Mesodermal cell (in vitro differentiated cells): Measurements from ENCODE around the gene ZNF536.
"Not testable (repeated sequence)": the region's sequence is repeated elsewhere in the genome, so short reads cannot be mapped to it uniquely, and the experiment has no call there.

Experiments
- H3K27ac ChIP-seq: 2 replicates; pipeline ENCODE4 v1.7.0; 2013; ENCODE audit warnings: mild to moderate bottlenecking, low read depth, low read length, moderate library complexity; ENCODE audit not compliant: severe bottlenecking
- H3K36me3 ChIP-seq: 2 replicates; pipeline ENCODE4 v1.7.1; 2013; ENCODE audit warnings: mild to moderate bottlenecking, low read length, moderate library complexity; ENCODE audit not compliant: control insufficient read depth, insufficient read depth
- H3K4me1 ChIP-seq: one replicate; pipeline ENCODE4 v1.7.1; 2013; ENCODE audit warnings: mild to moderate bottlenecking, low read length; ENCODE audit not compliant: insufficient read depth, control insufficient read depth, poor library complexity, severe bottlenecking
- H3K4me3 ChIP-seq: 2 replicates; pipeline ENCODE4 v1.7.0; 2013; ENCODE audit warnings: low read length, control low read depth, mild to moderate bottlenecking; ENCODE audit not compliant: insufficient read depth, poor library complexity, severe bottlenecking; ENCODE audit errors: extremely low read depth
- H3K9me3 ChIP-seq: 2 replicates; pipeline ENCODE4 v1.7.1; 2013; ENCODE audit warnings: mild to moderate bottlenecking, low read length, moderate library complexity; ENCODE audit not compliant: control insufficient read depth
- WGBS, 2 experiments: methylation state at CpG; one replicate each; pipeline ENCODE4 v1.1.5; 2013; ENCODE audit warnings: missing lambda C conversion rate in 2 of 2; ENCODE audit not compliant: insufficient coverage in 2 of 2; 5-methylcytosine and 5-hydroxymethylcytosine counted together

The ZNF536 gene

GRCh38 chr19:30403203-30403985, 31.2 kb downstream of the ZNF536 start:
- Histone ChIP-seq H3K36me3 (no peaks in the 10 kb centered on the region), H3K4me3 (no peak overlapping the region), H3K4me1 (peaks cover 8% of the 10 kb centered on the region), H3K27ac (no peak overlapping the region), H3K9me3 (no peaks in the 10 kb centered on the region)
- WGBS, 2 experiments: 65 to 89% methylated on average over 5 to 10 of the region's 12 CpGs

GRCh38 chr19:30406220-30407067, 34.3 kb downstream of the ZNF536 start:
- Histone ChIP-seq H3K9me3 (no peaks in the 10 kb centered on the region), H3K27ac (no peak overlapping the region), H3K4me3 (no peak overlapping the region), H3K36me3 (no peaks in the 10 kb centered on the region), H3K4me1 (peaks cover 8% of the 10 kb centered on the region)
- WGBS, 2 experiments: 67 to 81% methylated on average over 12 to 13 of the region's 13 CpGs

GRCh38 chr19:30407068-30407709, 35.0 kb downstream of the ZNF536 start:
- peaks cover 8% of the 10 kb centered on the region for H3K4me1 ChIP-seq
- H3K27ac ChIP-seq: no peak overlapping the region
- H3K4me3 ChIP-seq: no peak overlapping the region
- H3K9me3 ChIP-seq: no peaks in the 10 kb centered on the region
- no peaks in the 10 kb centered on the region for H3K36me3 ChIP-seq
- WGBS, 2 experiments: 80 to 94% methylated on average over 1 to 6 of the region's 8 CpGs

- Histone ChIP-seq H3K4me1 (peaks cover under 1% of the 10 kb centered on the region), H3K27ac (no peak overlapping the region), H3K9me3 (no peaks in the 10 kb centered on the region), H3K4me3 (no peak overlapping the region), H3K36me3 (no peaks in the 10 kb centered on the region)
- WGBS, 2 experiments: 79 to 90% methylated on average over 2 to 3 of the region's 3 CpGs
Measured at GRCh38 chr19:30408734-30409301, 36.6 kb downstream of the ZNF536 start.

- no peaks in the 10 kb centered on the region for H3K9me3 ChIP-seq
- no peak overlapping the region for H3K4me3 ChIP-seq
- H3K27ac ChIP-seq: no peak overlapping the region
- no peaks in the 10 kb centered on the region for H3K36me3 ChIP-seq
- no CpG with 5 or more reads among the region's 1 CpG for WGBS, 2 experiments
- H3K4me1 ChIP-seq: no peaks in the 10 kb centered on the region
Measured at GRCh38 chr19:30411714-30412113, 39.5 kb downstream of the ZNF536 start.

- 20% methylated on average over 1 of the region's 2 CpGs; no CpG with 5 or more reads in 1 of the 2 experiments for WGBS, 2 experiments
- Histone ChIP-seq H3K4me3 (no peak overlapping the region), H3K27ac (no peak overlapping the region), H3K9me3 (no peaks in the 10 kb centered on the region), H3K4me1 (peaks cover 4% of the 10 kb centered on the region), H3K36me3 (no peaks in the 10 kb centered on the region)
Measured at GRCh38 chr19:30416375-30416774, 44.2 kb downstream of the ZNF536 start.

GRCh38 chr19:30417166-30417565, 45.0 kb downstream of the ZNF536 start:
- not testable (repeated sequence) for H3K4me3 ChIP-seq, H3K4me1 ChIP-seq, H3K9me3 ChIP-seq, H3K36me3 ChIP-seq, H3K27ac ChIP-seq
- 100% methylated on average over 1 to 2 of the region's 4 CpGs for WGBS, 2 experiments

GRCh38 chr19:30419568-30420180, 47.5 kb downstream of the ZNF536 start:
- Histone ChIP-seq H3K27ac (no peak overlapping the region), H3K4me3 (no peak overlapping the region), H3K4me1 (peaks cover 4% of the 10 kb centered on the region), H3K36me3 (no peaks in the 10 kb centered on the region), H3K9me3 (no peaks in the 10 kb centered on the region)
- WGBS, 2 experiments: 83 to 86% methylated on average over 10 to 13 of the region's 15 CpGs

- H3K27ac ChIP-seq: no peak overlapping the region
- WGBS, 2 experiments: 76% methylated on average over 4 of the region's 8 CpGs; no CpG with 5 or more reads in 1 of the 2 experiments
- peaks cover 4% of the 10 kb centered on the region for H3K4me1 ChIP-seq
- no peak overlapping the region for H3K4me3 ChIP-seq
- no peaks in the 10 kb centered on the region for H3K36me3 ChIP-seq
- H3K9me3 ChIP-seq: no peaks in the 10 kb centered on the region
Measured at GRCh38 chr19:30420316-30420715, 48.1 kb downstream of the ZNF536 start.

GRCh38 chr19:30420881-30421280, 48.7 kb downstream of the ZNF536 start:
- no peaks in the 10 kb centered on the region for H3K36me3 ChIP-seq
- WGBS, 2 experiments: 93 to 96% methylated on average over 6 to 9 of the region's 10 CpGs

More at GRCh38 chr19:30420881-30421280, 48.7 kb downstream of the ZNF536 start:
- H3K27ac ChIP-seq: no peak overlapping the region
- H3K9me3 ChIP-seq: no peaks in the 10 kb centered on the region
- H3K4me3 ChIP-seq: no peak overlapping the region
- H3K4me1 ChIP-seq: peaks cover 4% of the 10 kb centered on the region
